Measurements from ENCODE around the gene DOC2A. TPM values are rescaled to one million over a fixed set of nuclear protein-coding genes. Genes with fewer than 3 reads are reported as not detected.
"Not testable (repeated sequence)": the region's sequence is repeated elsewhere in the genome, so short reads cannot be mapped to it uniquely, and the experiment has no call there.

The DOC2A gene
- total RNA-seq, 2 donors from 2014 or later = 6.2 to 9.9 TPM

DNA sequence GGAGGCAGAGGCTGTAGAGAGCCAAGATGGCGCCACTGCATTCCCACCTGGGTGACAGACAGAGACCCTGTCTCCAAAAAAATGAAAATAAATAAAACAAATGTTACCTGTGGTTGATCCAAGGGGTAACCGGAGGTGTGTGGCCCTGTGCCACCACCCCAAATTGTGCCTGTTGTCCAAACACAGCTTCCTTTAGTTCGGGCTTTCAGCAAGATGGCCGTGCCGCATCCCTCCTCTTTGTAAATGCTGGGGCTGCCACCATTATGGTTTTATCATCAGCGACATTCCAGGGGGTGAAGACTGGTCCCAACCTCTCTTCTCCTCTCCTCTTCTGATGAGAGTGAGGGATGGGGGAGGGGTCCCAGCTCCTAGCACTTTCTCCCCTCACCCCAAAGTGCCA lies 12.1 kb upstream of the DOC2A start, which contains the start of gene C16orf92:
C16orf92 (plus strand) TSS at position 312 of the 400 bp plus-strand sequence. CDS start 143 bp downstream, outside the sequence.
- Mint-ChIP-seq H3K4me1 (no peaks in the 10 kb centered on the region), H3K27me3 (ENCODE audit: insufficient read depth) (peaks cover 8% of the 10 kb centered on the region), H3K27ac (no peak within 1 kb of the TSS), H3K4me3 (no peak within 1 kb of the TSS), H3K36me3 (ENCODE audit: low read depth) (no peaks in the 10 kb centered on the region), H3K9me3 (no peaks in the 10 kb centered on the region)
- DNase-seq = no peak
- TF ChIP-seq, protein P1, sequence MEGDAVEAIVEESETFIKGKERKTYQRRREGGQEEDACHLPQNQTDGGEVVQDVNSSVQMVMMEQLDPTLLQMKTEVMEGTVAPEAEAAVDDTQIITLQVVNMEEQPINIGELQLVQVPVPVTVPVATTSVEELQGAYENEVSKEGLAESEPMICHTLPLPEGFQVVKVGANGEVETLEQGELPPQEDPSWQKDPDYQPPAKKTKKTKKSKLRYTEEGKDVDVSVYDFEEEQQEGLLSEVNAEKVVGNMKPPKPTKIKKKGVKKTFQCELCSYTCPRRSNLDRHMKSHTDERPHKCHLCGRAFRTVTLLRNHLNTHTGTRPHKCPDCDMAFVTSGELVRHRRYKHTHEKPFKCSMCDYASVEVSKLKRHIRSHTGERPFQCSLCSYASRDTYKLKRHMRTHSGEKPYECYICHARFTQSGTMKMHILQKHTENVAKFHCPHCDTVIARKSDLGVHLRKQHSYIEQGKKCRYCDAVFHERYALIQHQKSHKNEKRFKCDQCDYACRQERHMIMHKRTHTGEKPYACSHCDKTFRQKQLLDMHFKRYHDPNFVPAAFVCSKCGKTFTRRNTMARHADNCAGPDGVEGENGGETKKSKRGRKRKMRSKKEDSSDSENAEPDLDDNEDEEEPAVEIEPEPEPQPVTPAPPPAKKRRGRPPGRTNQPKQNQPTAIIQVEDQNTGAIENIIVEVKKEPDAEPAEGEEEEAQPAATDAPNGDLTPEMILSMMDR (conservative IDR thresholded peaks at IDR 0.05) = no peak
- Histone ChIP-seq H3K27me3 (ENCODE audit: control insufficient read depth, insufficient read depth, low read length, poor library complexity, severe bottlenecking) (no peaks in the 10 kb centered on the region), H3K9me3 (ENCODE audit: control insufficient read depth, low read length) (no peaks in the 10 kb centered on the region), H3K36me3 (ENCODE audit: control insufficient read depth, insufficient read depth, low read length) (no peaks in the 10 kb centered on the region), H3K4me3 (ENCODE audit: low read length) (no peak within 1 kb of the TSS), H3K4me1 (ENCODE audit: control insufficient read depth, insufficient read depth, low read length) (no peaks in the 10 kb centered on the region), H3K9ac (ENCODE audit: extremely low read depth, low read length, poor library complexity, severe bottlenecking) (no peak within 1 kb of the TSS), H3K27ac (ENCODE audit: low read depth, low read length) (no peak within 1 kb of the TSS)
- WGBS, 2 experiments (ENCODE audit: insufficient coverage in 1 of 2, insufficient read length in 1 of 2) = 92 to 93% methylated on average over 2 to 6 of the region's 6 CpGs

DNA sequence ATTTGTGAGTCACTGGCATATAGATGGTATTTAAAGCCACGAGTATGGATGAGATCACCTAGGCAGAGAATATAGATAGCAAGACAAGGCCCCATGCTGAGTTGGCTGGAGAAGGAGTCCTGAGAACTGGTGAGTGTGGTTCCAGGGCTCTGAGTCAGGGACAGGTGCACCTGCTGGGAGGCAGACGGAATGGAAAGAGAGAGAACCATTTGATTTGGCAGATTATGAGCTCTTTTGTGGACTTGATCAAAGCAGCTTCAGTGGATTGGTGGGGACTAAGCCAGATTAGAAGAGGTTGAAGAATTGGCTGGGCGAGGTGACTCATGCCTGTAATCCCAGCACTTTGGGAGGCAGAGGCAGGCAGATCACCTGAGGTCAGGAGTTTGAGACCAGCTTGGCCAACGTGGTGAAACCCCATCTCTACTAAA lies 7.9 kb upstream of the DOC2A start:
- H3K27me3 ChIP-seq (ENCODE audit: control insufficient read depth, insufficient read depth, low read length, poor library complexity, severe bottlenecking) = no peaks in the 10 kb centered on the region
- H3K36me3 ChIP-seq (ENCODE audit: control insufficient read depth, insufficient read depth, low read length) = no peaks in the 10 kb centered on the region
- no peaks in the 10 kb centered on the region for H3K9me3 Mint-ChIP-seq
- H3K9ac ChIP-seq (ENCODE audit: extremely low read depth, low read length, poor library complexity, severe bottlenecking) = no peak overlapping the region
- no peaks in the 10 kb centered on the region for H3K4me1 ChIP-seq (ENCODE audit: control insufficient read depth, insufficient read depth, low read length)
- no peak overlapping the region for H3K27ac ChIP-seq (ENCODE audit: low read depth, low read length)
- no peaks in the 10 kb centered on the region for H3K4me1 Mint-ChIP-seq
- H3K9me3 ChIP-seq (ENCODE audit: control insufficient read depth, low read length) = no peaks in the 10 kb centered on the region
- peaks cover 7% of the 10 kb centered on the region for H3K27me3 Mint-ChIP-seq (ENCODE audit: insufficient read depth)
- DNase-seq = no peak
- TF ChIP-seq, protein P1 (conservative IDR thresholded peaks at IDR 0.05) = no peak
- H3K4me3 ChIP-seq (ENCODE audit: low read length) = no peak overlapping the region
- no peaks in the 10 kb centered on the region for H3K36me3 Mint-ChIP-seq (ENCODE audit: low read depth)
- H3K4me3 Mint-ChIP-seq = no peak overlapping the region
- 64 to 83% methylated on average over 2 to 4 of the region's 4 CpGs for WGBS, 2 experiments (ENCODE audit: insufficient coverage in 1 of 2, insufficient read length in 1 of 2)
- H3K27ac Mint-ChIP-seq = no peak overlapping the region

DNA sequence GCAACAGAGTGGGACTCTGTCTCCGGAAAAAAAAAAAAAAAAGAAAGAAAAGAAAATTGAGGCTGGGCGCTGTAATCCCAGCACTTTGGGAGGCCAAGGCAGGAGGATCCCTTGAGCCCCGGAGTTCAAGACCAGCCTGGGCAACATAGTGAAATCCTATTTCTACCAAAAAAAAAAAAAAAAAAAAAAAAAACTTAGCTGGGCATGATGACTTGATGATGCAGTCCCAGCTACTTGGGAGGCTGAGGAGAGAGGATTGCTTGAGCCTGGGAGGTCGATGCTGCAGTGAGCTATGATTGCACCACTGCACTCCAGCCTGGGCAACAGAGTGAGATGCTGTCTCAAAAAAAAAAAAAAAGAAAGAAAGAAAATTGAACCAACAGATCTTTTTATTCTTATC lies 7.1 kb upstream of the DOC2A start:
- H3K9me3 Mint-ChIP-seq; H3K4me1 Mint-ChIP-seq; H3K27ac ChIP-seq (ENCODE audit: low read depth, low read length); H3K36me3 ChIP-seq (ENCODE audit: control insufficient read depth, insufficient read depth, low read length); H3K27me3 Mint-ChIP-seq (ENCODE audit: insufficient read depth); H3K9me3 ChIP-seq (ENCODE audit: control insufficient read depth, low read length); DNase-seq; H3K4me1 ChIP-seq (ENCODE audit: control insufficient read depth, insufficient read depth, low read length); H3K9ac ChIP-seq (ENCODE audit: extremely low read depth, low read length, poor library complexity, severe bottlenecking); H3K27ac Mint-ChIP-seq; H3K27me3 ChIP-seq (ENCODE audit: control insufficient read depth, insufficient read depth, low read length, poor library complexity, severe bottlenecking); H3K36me3 Mint-ChIP-seq (ENCODE audit: low read depth); H3K4me3 Mint-ChIP-seq; H3K4me3 ChIP-seq (ENCODE audit: low read length): not testable (repeated sequence)
- WGBS, 2 experiments (ENCODE audit: insufficient coverage in 1 of 2, insufficient read length in 1 of 2) = 98 to 100% methylated on average over 1 to 2 of the region's 4 CpGs

DNA sequence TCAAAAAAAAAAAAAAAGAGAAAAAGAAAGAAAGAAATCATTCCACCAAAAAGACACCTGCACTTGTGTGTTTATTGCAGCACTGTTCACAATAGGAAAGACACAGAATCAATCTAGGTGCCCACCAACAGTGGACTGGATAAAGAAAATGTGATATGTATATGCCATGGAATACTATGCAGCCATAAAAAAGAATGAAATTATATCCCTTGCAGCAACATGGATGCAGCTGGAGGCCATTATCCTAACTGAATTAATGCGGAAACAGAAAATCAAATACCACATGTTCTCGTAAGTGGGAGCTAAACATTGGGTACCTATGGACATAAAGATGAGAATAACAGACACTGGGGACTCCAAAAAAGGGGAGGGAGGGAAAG lies 6.4 kb upstream of the DOC2A start:
- H3K36me3 Mint-ChIP-seq (ENCODE audit: low read depth) = no peaks in the 10 kb centered on the region
- H3K27me3 ChIP-seq (ENCODE audit: control insufficient read depth, insufficient read depth, low read length, poor library complexity, severe bottlenecking) = peaks cover 1% of the 10 kb centered on the region
- H3K9ac ChIP-seq (ENCODE audit: extremely low read depth, low read length, poor library complexity, severe bottlenecking) = no peak overlapping the region
- H3K36me3 ChIP-seq (ENCODE audit: control insufficient read depth, insufficient read depth, low read length) = no peaks in the 10 kb centered on the region
- H3K4me3 ChIP-seq (ENCODE audit: low read length) = no peak overlapping the region
- H3K9me3 ChIP-seq (ENCODE audit: control insufficient read depth, low read length) = no peaks in the 10 kb centered on the region
- H3K27ac Mint-ChIP-seq = no peak overlapping the region
- no peaks in the 10 kb centered on the region for H3K4me1 Mint-ChIP-seq
- DNase-seq = no peak
- no peaks in the 10 kb centered on the region for H3K9me3 Mint-ChIP-seq
- no peaks in the 10 kb centered on the region for H3K4me1 ChIP-seq (ENCODE audit: control insufficient read depth, insufficient read depth, low read length)
- H3K4me3 Mint-ChIP-seq = no peak overlapping the region
- TF ChIP-seq, protein P1 (conservative IDR thresholded peaks at IDR 0.05) = no peak
- no peak overlapping the region for H3K27ac ChIP-seq (ENCODE audit: low read depth, low read length)
- 91 to 100% methylated on average over 2 of the region's 2 CpGs for WGBS, 2 experiments (ENCODE audit: insufficient coverage in 1 of 2, insufficient read length in 1 of 2)
- peaks cover 14% of the 10 kb centered on the region for H3K27me3 Mint-ChIP-seq (ENCODE audit: insufficient read depth)

All from endodermal cell (in vitro differentiated cells).